Measurements from ENCODE around the gene UTS2R.
"Not testable (repeated sequence)": the region's sequence is repeated elsewhere in the genome, so short reads cannot be mapped to it uniquely, and the experiment has no call there.

The UTS2R gene

DNA sequence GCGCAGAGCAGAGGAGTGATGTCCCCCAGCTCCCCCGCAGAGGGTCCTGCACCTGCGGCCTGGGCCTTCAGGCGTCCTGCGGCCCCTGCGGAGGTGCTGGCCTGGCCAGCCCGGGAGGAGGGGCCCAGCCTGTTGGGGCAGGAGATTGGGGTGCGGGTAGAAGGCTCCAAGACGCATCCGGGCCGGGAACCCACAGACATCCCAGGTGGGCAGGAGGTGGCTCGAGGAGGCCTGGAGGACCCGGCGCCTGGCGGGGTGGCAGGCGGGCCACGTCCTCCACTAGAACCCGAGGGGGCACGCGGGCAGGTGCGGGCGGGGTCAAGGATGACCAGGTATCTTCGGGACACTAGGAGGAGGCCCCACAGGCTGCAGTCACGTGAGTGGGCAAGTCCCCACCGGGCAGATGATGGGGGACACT, 37.4 kb upstream of the UTS2R start:
- no peak for DNase-seq (ENCODE audit: low read depth in 2 of 2)

DNA sequence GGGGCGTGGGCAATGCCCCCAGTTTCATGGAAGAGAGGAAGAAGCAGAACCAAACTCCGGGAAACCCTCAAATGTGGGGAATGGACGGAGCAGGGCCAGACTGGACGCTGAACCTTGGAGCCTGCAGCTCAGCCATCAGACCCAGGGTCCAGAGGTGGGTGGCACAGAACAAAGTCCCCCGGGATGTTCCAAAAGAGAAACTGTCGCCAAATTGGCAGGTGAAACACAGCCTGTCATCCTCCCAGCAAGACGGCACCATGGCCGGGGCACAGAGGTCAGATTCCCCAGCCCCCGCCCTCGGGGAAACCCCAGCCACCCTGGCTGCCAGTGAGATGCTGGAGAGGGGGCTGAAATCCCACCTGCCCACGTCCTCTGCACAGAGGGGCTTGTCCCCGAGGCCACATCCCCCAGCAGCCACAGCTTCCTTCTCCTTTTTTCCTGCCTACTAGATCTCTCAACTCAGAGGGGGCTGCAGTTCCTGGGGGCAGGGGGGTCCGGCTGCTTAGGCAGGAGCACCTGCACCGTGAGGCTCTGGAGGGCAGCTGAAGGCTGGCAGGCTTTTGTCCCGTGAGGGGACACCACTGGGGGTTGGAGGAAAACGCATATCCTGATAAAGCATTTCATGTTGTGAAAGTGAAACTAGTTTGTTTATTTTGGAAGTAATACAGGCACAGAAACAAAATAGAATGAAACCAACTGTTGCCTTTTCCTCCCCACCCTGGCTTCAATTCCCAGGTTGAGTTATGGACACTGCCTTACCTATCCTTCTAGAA, 36.8 kb upstream of the UTS2R start:
- DNase-seq (ENCODE audit: low read depth in 2 of 2): no peak

DNA sequence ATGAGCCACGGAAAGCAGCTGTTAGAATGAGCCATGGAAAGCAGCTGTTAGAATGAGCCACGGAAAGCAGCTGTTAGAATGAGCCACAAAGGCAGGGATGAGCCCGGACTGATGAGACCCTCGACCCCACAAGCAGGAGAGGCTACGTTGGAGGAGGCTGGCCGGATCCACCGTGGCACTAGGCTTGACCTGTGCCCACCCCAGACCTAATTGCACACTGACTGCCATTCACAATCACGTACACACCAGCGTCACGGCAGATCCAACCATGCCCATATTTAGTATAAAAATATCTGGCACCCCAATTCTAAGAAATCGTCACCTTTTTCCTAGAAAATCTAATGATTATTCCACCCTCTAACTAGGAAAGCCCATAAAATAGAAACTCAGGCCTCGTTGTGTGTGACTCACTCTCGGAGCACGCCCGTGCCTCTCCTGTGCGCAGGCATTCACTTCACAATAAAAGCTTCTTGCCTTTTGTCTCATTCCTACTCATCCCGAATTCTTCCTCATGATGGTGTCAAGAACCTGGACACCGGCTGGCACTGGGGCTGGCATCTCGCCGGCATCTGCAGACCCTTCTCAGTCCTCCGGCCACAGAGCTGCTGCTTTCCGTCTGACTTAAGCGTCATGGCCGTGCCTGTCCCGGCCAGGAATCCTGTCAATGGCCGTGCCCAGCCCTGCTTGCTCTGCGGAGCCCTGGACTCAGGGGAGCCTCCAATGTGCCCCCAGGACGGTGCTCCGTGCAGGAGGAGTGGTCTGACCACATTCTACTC, 32.5 kb upstream of the UTS2R start:
- DNase-seq (ENCODE audit: low read depth in 2 of 2): no peak

DNA sequence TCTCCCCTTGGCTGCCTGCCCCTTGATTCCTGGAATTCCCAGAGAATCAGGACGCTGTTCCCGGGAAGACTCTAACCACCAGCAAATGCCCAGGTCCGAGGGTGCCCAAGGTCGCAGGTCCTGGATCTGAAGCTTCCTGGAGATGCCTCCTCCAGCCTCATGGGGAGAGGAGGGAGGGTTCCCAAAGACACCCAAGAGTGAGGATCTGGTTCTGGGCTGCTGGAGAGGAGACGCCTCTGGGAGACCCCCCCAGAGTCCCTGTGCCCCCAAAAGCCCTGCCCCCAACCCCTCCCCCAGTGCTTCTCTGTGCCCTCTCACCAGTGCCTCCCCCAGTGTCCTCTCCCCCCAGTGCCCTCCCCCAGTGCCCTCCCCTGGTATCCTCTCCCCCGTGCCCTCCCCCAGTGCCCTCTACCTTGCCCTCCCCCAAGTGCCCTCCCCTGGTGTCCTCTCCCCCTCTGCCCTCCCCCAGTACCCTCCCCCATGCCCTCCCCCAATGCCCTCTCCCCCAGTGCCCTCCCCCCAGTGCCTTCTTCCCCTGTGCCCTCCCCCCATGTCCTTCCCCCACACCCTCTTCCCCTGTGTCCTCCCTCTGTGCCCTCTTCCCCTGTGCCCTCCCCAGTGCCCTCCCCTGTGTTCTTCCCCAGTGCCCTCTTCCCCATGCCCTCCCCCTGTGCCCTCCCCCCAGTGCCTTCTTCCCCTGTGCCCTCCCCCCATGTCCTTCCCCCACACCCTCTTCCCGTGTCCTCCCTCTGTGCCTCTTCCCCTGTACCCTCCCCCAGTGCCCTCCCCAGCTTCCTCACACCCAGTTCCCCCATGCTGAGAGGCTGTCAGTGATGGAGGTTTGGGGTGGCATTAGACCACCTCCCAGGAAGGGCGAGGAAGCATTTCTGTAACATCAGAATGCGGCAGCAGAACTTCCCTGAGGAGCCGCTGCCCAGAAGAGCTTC, 31.7 kb upstream of the UTS2R start:
- DNase-seq (ENCODE audit: low read depth in 2 of 2): no peak

DNA sequence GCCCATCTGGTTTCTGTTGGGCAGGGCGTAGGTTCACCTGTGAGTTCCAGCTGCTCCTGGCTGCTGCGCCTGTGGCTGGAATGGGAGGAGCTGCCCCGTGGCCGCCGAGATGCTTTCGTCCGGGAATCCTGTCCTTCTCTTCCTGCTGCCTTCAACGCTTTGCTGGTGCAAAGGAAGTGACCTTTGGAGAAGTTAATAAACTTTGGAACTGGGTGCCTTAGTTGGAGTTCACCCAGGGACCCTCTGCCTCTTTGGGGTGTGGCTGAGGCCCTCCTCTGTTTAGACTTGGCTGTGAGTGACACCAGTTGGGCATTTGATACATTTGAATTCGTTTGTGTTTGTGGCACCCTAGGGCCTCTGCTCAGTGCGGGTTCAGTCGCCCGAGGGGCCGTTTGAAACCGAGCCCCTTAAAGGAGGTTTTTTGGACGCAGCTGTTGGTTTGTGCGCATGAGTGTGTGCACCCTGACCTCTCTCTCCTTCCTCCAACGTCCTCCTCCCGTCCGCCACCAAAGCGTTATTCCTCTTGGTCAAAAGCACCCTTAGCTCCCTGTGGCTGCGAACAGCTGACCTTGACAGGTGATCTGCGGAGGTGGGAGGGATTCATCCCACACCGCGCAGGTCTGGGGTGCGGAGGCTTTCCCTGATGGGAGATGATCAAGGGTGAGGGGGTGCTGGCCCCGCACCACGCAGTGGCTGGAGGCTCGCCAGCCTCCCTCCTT, 29.0 kb upstream of the UTS2R start:
- DNase-seq (ENCODE audit: low read depth in 2 of 2): no peak

DNA sequence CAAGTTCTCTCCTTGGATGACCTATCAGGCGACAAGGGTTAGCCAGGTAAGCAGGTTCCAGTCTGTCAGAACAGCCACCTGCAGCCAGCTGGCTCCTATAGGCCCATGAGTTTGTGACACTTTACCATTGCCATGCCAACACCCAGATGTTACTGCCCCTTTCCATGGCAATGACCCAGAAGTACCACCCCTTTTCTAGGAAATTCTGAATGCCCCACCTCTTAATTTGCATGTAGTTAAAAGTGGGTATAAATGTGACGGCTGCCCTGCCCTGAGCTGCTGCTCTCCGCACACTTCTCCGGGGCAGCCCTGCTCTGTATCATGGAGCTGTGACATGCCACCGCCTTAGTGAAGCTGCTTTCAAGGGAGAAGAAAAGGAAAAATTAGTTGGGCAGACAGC, 28.0 kb upstream of the UTS2R start:
- DNase-seq (ENCODE audit: low read depth in 2 of 2): no peak

DNA sequence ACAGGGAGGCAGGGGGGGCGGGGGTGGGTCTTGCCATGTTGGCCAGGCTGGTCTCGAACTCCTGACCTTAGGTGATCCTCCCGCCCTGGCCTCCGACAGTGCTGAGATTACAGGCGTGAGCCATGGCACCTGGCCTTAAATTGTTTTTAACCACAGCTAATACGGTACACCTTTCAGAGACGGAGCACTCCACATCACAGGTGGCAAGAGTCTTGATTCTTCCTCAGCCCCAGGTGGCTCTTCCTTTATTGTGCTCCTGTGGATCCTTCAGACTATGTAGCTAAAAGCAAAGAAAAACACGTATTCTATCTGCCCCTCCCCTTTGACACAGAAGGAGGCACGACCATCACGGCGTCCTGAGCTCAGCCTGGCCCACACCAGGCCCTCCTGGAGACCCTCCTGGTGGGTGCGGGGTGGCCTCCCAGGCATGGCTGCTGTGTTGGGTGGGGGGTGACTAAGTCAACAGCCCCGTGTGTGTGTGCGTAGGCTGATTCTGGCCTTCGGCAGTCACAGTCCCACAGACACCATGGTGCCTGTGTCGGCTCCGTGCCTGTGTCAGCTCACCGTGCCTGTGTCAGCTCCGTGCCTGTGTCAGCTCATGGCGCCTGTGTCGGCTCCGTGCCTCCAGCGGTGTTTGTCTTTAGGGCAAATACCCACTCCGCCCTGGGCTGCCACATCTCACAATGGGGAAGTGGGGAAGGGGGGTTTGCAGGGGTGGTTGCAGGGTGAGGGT, 27.2 kb upstream of the UTS2R start:
- no peak for DNase-seq (ENCODE audit: low read depth in 2 of 2)

DNA sequence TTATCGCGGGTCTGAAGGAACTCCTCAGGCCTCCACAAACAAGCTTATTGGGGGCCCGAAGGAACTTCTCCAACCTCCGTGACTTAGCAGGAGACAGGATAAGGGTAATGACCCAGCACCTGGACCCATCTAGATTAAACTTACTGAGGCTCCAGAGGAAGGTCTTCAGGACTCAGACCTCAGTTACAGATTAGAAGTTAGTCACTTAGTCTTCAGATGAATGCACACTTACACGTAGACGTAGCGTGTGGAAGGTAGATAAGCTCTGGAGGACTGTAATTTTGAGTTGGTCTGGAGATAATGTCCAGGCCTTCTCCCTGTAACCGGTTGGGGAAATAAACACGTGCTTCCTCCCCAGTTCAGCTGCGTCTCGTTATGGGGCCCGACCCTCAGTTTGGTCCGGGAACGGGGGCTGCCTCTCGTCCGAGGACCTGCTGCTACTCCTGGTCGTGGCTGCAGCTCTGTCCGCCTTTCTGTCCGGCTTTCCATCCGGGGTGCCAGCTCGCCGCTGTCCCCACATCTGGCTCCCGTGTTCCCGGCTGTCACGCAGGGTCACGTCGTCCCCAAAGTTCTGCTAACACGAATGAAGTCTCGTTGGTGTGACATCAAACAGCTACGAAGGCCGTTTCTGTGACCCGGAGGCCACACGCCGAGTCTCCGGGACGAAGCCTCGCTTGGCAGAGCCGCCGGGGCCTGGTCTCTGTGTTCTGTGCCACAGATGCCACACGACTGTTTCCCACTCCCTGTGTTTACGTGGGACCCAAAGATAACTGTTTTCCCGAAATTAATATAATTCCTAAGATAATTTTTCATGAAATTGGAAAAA, 26.2 kb upstream of the UTS2R start:
- no peak for DNase-seq (ENCODE audit: low read depth in 2 of 2)

DNA sequence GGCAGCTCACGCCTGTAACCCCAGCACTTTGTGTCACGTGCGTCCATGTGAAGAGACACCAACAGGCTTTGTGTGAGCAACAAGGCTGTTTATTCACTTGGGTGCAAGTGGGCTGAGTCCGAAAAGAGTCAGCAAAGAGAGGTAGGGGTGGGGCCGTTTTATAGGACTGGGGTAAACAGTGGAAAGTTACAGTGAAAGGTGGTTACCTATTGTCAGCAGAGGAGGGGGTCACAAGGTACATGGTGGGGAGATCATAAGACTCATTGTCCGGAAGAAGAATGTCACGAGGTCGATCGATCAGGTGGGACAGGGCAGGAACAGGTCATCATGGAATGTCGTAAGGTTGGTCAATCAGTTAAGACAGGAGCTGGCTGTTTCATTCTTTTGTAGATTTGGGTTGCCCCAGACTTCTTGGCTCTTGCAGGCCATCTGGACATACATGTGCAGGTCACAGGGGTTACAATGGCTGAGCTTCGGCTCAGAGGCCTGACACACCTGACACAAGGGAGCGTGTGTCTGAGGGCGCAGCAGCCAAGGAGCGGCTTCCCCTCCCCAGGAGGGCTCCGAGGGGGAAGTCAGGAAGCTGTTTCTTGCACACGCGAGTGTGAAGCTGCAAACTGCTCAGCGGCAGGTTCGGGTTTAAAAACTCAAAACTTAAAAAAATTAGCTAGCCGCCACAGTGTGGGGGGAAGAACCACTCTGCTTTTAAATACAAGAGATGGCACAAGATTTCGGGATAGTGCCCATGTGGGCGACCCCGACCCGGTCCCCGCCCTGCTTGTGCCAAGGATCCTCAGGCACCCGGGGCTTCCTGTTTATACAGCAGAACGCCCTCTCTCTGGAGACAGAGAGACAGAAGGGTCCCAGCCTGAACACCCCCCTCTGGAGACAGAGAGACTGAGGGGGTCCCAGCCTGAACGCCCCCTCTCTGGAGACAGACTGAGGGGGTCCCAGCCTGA, 24.9 kb upstream of the UTS2R start:
- no peak for DNase-seq (ENCODE audit: low read depth in 2 of 2)

DNA sequence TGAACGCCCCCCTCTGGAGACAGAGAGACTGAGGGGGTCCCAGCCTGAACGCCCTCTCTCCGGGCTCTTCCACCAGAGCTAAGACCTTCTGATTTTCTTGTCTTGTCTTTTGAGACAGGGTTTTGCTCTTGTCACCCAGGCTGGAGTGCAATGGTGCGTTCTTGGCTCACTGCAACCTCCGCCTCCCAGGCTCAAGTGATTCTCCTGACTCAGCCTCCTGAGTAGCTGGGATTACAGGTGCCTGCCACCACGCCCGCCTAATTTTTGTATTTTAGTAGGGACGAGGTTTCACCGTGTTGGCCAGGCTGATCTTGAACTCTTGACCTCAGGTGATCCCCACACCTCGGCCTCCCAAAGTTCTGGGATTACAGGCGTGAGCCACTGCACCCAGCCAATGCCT, 23.6 kb upstream of the UTS2R start:
- DNase-seq (ENCODE audit: low read depth in 2 of 2): not testable (repeated sequence)

DNA sequence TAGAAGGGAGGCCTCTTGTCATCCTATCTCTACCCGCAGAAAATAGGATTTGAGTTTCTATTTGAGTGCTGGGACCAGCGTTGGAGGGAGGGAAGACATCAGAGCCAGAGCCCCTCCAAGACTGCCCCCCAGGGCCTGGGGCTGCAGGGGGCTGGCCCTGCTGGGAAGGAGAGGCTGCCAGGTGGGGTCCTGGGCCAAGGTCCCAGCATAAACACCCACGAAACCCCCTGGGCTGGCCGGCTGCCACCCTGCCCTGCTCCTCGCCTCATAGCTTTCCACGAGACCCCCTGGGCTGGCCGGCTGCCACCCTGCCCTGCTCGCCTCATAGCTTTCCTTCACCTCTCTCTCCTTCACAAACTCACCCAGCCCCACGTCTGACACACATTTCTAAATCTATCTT, 23.1 kb upstream of the UTS2R start:
- DNase-seq (ENCODE audit: low read depth in 2 of 2): no peak

DNA sequence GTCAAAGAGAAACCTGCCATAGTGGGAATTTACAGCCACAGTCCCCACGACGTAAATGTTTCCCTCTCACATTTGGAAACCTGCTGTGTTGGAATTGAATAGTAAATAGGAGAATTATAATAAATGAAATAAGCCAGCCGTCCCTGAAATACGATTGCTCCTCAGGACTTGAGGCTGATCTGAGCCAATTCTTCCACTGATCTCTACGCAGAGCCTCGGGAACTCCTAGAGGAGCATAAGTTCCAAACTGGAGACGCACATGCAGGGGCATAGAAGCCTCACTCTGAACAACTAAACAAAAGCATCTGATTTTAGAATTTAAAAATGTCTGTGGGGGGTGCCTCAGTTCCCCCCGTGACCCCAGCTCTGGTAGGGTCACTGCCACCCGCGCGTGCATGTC, 22.7 kb upstream of the UTS2R start:
- no peak for DNase-seq (ENCODE audit: low read depth in 2 of 2)

DNA sequence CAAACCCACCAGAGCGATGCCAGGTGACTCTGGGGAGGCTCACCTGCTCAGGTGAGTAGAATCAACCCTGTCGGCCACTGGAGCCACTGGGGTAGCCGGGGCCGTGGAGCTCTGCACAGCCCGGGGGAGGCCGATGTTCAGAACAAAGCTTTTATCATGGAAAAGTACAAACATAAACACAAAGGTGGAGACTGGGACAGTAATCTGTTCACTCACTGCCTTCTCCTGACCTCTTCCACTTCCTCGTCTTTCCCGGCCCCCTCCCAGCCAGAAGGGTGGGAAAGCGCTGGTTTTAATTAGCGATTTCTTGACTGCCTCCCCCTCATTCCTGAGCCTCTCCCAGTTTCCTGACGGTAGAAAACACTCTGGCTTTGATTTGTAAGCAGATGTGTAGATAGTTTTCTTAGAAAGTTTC, 22.3 kb upstream of the UTS2R start:
- no peak for DNase-seq (ENCODE audit: low read depth in 2 of 2)

DNA sequence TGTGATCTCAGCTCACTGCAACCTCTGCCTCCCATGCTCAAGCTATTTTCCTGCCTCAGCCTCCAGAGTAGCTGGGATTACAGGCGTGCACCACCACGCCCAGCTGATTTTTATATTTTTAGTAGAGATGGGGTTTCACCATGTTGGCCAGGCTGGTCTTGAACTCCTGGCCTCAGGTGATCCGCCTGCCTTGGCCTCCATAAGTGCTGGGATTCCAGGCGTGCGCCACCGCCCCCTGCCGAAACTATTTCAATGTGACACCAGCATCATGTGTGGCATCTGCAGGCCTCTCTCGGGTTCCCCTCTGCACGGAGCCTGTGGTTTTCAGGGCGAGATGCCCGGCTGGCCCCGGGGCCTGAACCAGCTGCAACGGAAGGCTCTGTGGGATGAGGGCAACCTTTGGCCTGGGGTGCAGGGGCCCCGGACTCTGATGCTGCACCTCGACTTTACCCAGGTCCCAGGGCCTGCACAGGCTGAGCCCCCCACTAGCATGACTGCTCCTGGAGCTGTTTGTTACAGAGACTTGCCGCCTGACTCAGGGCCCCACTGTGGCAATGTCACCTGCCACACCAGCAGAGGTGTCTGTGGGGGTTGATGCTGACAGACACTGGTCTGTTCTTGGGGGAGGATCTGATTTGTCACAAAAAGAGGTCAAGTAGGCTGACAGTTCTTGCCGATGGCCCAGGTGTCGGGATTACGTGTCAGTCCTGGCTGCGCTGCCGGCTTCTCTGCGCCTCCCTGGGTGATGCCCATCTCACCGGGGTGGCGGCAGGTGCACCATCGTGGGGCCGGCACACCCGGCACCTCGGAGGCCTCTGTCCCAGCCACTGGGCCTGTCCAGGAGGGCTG, 21.2 kb upstream of the UTS2R start:
- DNase-seq (ENCODE audit: low read depth in 2 of 2): peak in 1 of 2 donors; percentile 41

DNA sequence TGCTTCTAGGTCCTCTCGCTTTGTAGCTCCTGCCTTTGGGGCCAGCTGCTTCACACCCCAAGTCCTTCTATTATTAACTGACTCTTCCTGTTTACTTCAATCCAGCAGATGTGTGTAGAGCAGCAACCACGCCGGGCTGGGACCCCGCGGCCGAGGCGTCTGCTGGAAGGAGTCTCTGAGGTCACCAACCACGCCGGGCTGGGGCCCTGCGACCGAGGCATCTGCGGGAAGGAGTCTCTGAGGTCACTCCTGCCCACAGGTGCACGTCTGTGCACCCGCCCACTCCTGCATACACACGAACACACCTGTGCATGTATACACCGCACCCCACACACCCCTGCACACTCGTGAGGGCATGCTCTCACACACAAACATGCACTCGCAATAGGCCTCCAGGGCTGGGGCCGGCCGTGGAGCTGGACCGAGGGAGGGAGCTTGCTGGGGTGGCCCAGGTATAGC, 20.3 kb upstream of the UTS2R start:
- no peak for DNase-seq (ENCODE audit: low read depth in 2 of 2)

DNA sequence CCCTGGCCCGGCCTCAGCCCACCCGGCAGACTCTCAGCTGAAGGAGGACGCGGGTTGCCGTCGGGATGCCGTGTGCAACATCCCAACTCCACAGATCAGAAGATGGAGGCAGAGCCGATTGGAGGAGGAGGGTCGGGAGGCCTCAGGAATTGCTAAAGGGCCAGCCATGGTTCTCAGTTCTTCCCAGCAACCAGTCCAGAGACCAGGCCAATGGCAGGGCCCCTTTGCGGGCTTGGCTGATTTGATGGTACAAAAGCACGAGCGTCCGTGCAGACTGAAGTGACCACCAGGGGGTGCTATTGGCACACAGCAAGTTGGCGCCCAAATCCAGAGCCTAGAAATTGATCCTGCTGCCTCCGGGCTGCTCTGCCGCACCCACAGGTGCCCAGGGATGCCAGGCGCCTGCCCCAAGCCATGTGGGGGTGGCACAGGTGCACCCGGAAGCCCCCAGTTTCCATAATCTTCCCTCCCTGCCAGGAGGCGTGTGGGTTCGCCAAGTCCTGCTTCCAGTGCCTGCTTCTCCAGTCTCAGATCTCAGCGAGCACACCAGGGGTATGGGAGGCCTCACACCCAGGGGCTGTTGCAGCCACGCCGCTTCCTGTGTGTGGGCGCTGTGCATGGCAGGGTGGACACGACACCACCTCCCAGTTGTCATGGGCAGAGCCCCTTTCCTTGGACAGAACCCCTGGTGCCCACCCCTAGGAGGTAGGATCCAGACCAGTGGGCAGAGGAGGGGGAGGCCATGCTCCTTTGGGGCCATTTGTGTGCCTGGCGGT, 19.7 kb upstream of the UTS2R start:
- DNase-seq (ENCODE audit: low read depth in 2 of 2): peak; percentile 67 to 69

DNA sequence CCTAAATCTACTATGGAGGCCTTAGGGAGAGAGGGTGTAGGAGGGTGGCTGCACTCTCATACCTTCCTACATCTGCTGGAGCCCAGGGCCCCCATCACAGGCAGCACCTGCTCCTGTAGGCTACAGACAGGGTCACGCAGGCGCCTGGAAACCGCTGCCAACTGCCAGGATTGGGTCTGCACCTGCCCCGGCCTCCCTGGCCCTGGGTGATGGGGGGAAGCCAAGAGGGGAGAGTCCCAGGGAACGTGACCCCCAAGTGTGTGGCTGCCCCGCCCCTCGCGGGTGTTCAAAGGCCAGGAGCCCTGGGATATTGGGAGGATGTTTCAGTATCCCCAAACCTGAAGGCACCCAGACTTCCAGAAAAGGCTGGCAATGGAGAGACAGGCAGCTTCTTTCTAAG, 18.1 kb upstream of the UTS2R start:
- no peak for DNase-seq (ENCODE audit: low read depth in 2 of 2)

Measured in stimulated activated CD8-positive, alpha-beta memory T cell treated with anti-CD3 and anti-CD28 coated beads, Interleukin-2, amount 100 ng/mL, for 48 hours (primary cell).